ENCODE data around the gene RREB1.

The RREB1 gene

GRCh38 chr6:7201444-7201731, 93.6 kb downstream of the RREB1 start:
- no peak overlapping the region for H3K27ac ChIP-seq (ENCODE audit: insufficient read depth, low read length, poor library complexity, severe bottlenecking)
- no peaks in the 10 kb centered on the region for H3K27me3 ChIP-seq (replicated peaks; ENCODE audit: control insufficient read depth, insufficient read depth, low read length, poor library complexity, severe bottlenecking)
- H3K36me3 ChIP-seq (ENCODE audit: control insufficient read depth, insufficient read depth, low read length): peaks cover 17% of the 10 kb centered on the region
- no peaks in the 10 kb centered on the region for H3K9me3 ChIP-seq (ENCODE audit: control insufficient read depth, low read length)
- no peaks in the 10 kb centered on the region for H3K4me1 ChIP-seq (ENCODE audit: control insufficient read depth, insufficient read depth, low read length, poor library complexity, severe bottlenecking)
- no peak overlapping the region for H3K4me3 ChIP-seq (ENCODE audit: insufficient read depth, low read depth, low read length, poor library complexity, severe bottlenecking)
- no peak for DNase-seq

- Histone ChIP-seq H3K4me3 (ENCODE audit: insufficient read depth, low read depth, low read length, poor library complexity, severe bottlenecking) (no peak overlapping the region), H3K27ac (ENCODE audit: insufficient read depth, low read length, poor library complexity, severe bottlenecking) (no peak overlapping the region), H3K27me3 (replicated peaks; ENCODE audit: control insufficient read depth, insufficient read depth, low read length, poor library complexity, severe bottlenecking) (no peaks in the 10 kb centered on the region), H3K36me3 (ENCODE audit: control insufficient read depth, insufficient read depth, low read length) (peaks cover 15% of the 10 kb centered on the region), H3K9me3 (ENCODE audit: control insufficient read depth, low read length) (no peaks in the 10 kb centered on the region), H3K4me1 (ENCODE audit: control insufficient read depth, insufficient read depth, low read length, poor library complexity, severe bottlenecking) (no peaks in the 10 kb centered on the region)
- DNase-seq: no peak
Measured at GRCh38 chr6:7201732-7202541, 94.2 kb downstream of the RREB1 start.

- Histone ChIP-seq H3K27me3 (replicated peaks; ENCODE audit: control insufficient read depth, insufficient read depth, low read length, poor library complexity, severe bottlenecking) (no peaks in the 10 kb centered on the region), H3K27ac (ENCODE audit: insufficient read depth, low read length, poor library complexity, severe bottlenecking) (no peak overlapping the region), H3K9me3 (ENCODE audit: control insufficient read depth, low read length) (no peaks in the 10 kb centered on the region), H3K4me3 (ENCODE audit: insufficient read depth, low read depth, low read length, poor library complexity, severe bottlenecking) (no peak overlapping the region), H3K4me1 (ENCODE audit: control insufficient read depth, insufficient read depth, low read length, poor library complexity, severe bottlenecking) (no peaks in the 10 kb centered on the region), H3K36me3 (ENCODE audit: control insufficient read depth, insufficient read depth, low read length) (peaks cover 14% of the 10 kb centered on the region)
- DNase-seq: no peak
Measured at GRCh38 chr6:7202950-7203349, 95.2 kb downstream of the RREB1 start.

GRCh38 chr6:7203939-7204338, 96.2 kb downstream of the RREB1 start:
- Histone ChIP-seq H3K36me3 (ENCODE audit: control insufficient read depth, insufficient read depth, low read length) (peaks cover 19% of the 10 kb centered on the region), H3K4me1 (ENCODE audit: control insufficient read depth, insufficient read depth, low read length, poor library complexity, severe bottlenecking) (no peaks in the 10 kb centered on the region), H3K27me3 (replicated peaks; ENCODE audit: control insufficient read depth, insufficient read depth, low read length, poor library complexity, severe bottlenecking) (no peaks in the 10 kb centered on the region), H3K27ac (ENCODE audit: insufficient read depth, low read length, poor library complexity, severe bottlenecking) (no peak overlapping the region), H3K9me3 (ENCODE audit: control insufficient read depth, low read length) (no peaks in the 10 kb centered on the region), H3K4me3 (ENCODE audit: insufficient read depth, low read depth, low read length, poor library complexity, severe bottlenecking) (no peak overlapping the region)
- DNase-seq: no peak

- H3K27ac ChIP-seq (ENCODE audit: insufficient read depth, low read length, poor library complexity, severe bottlenecking): no peak overlapping the region
- no peaks in the 10 kb centered on the region for H3K27me3 ChIP-seq (replicated peaks; ENCODE audit: control insufficient read depth, insufficient read depth, low read length, poor library complexity, severe bottlenecking)
- no peak for DNase-seq
- no peaks in the 10 kb centered on the region for H3K9me3 ChIP-seq (ENCODE audit: control insufficient read depth, low read length)
- H3K36me3 ChIP-seq (ENCODE audit: control insufficient read depth, insufficient read depth, low read length): peaks cover 19% of the 10 kb centered on the region
- H3K4me1 ChIP-seq (ENCODE audit: control insufficient read depth, insufficient read depth, low read length, poor library complexity, severe bottlenecking): no peaks in the 10 kb centered on the region
- H3K4me3 ChIP-seq (ENCODE audit: insufficient read depth, low read depth, low read length, poor library complexity, severe bottlenecking): no peak overlapping the region
Measured at GRCh38 chr6:7204726-7205125, 97.0 kb downstream of the RREB1 start.

GRCh38 chr6:7207720-7208119, 100.0 kb downstream of the RREB1 start:
- H3K9me3 ChIP-seq (ENCODE audit: control insufficient read depth, low read length): no peaks in the 10 kb centered on the region
- no peaks in the 10 kb centered on the region for H3K27me3 ChIP-seq (replicated peaks; ENCODE audit: control insufficient read depth, insufficient read depth, low read length, poor library complexity, severe bottlenecking)
- no peaks in the 10 kb centered on the region for H3K4me1 ChIP-seq (ENCODE audit: control insufficient read depth, insufficient read depth, low read length, poor library complexity, severe bottlenecking)
- H3K4me3 ChIP-seq (ENCODE audit: insufficient read depth, low read depth, low read length, poor library complexity, severe bottlenecking): no peak overlapping the region
- H3K27ac ChIP-seq (ENCODE audit: insufficient read depth, low read length, poor library complexity, severe bottlenecking): no peak overlapping the region
- DNase-seq: no peak
- peaks cover 33% of the 10 kb centered on the region for H3K36me3 ChIP-seq (ENCODE audit: control insufficient read depth, insufficient read depth, low read length)

GRCh38 chr6:7213416-7213815, 105.7 kb downstream of the RREB1 start:
- H3K4me3 ChIP-seq (ENCODE audit: insufficient read depth, low read depth, low read length, poor library complexity, severe bottlenecking): no peak overlapping the region
- no peaks in the 10 kb centered on the region for H3K9me3 ChIP-seq (ENCODE audit: control insufficient read depth, low read length)
- no peaks in the 10 kb centered on the region for H3K4me1 ChIP-seq (ENCODE audit: control insufficient read depth, insufficient read depth, low read length, poor library complexity, severe bottlenecking)
- no peaks in the 10 kb centered on the region for H3K27me3 ChIP-seq (replicated peaks; ENCODE audit: control insufficient read depth, insufficient read depth, low read length, poor library complexity, severe bottlenecking)
- peaks cover 37% of the 10 kb centered on the region for H3K36me3 ChIP-seq (ENCODE audit: control insufficient read depth, insufficient read depth, low read length)
- no peak for DNase-seq
- H3K27ac ChIP-seq (ENCODE audit: insufficient read depth, low read length, poor library complexity, severe bottlenecking): no peak overlapping the region

GRCh38 chr6:7214468-7214867, 106.7 kb downstream of the RREB1 start:
- H3K4me3 ChIP-seq (ENCODE audit: insufficient read depth, low read depth, low read length, poor library complexity, severe bottlenecking): no peak overlapping the region
- no peak overlapping the region for H3K27ac ChIP-seq (ENCODE audit: insufficient read depth, low read length, poor library complexity, severe bottlenecking)
- peaks cover 40% of the 10 kb centered on the region for H3K36me3 ChIP-seq (ENCODE audit: control insufficient read depth, insufficient read depth, low read length)

GRCh38 chr6:7215131-7215530, 107.4 kb downstream of the RREB1 start:
- Histone ChIP-seq H3K9me3 (ENCODE audit: control insufficient read depth, low read length) (no peaks in the 10 kb centered on the region), H3K36me3 (ENCODE audit: control insufficient read depth, insufficient read depth, low read length) (peaks cover 44% of the 10 kb centered on the region), H3K4me3 (ENCODE audit: insufficient read depth, low read depth, low read length, poor library complexity, severe bottlenecking) (no peak overlapping the region), H3K4me1 (ENCODE audit: control insufficient read depth, insufficient read depth, low read length, poor library complexity, severe bottlenecking) (no peaks in the 10 kb centered on the region), H3K27me3 (replicated peaks; ENCODE audit: control insufficient read depth, insufficient read depth, low read length, poor library complexity, severe bottlenecking) (no peaks in the 10 kb centered on the region), H3K27ac (ENCODE audit: insufficient read depth, low read length, poor library complexity, severe bottlenecking) (no peak overlapping the region)
- no peak for DNase-seq

More at GRCh38 chr6:7214468-7214867, 106.7 kb downstream of the RREB1 start:
- no peaks in the 10 kb centered on the region for H3K9me3 ChIP-seq (ENCODE audit: control insufficient read depth, low read length)
- no peaks in the 10 kb centered on the region for H3K27me3 ChIP-seq (replicated peaks; ENCODE audit: control insufficient read depth, insufficient read depth, low read length, poor library complexity, severe bottlenecking)
- DNase-seq: no peak
- no peaks in the 10 kb centered on the region for H3K4me1 ChIP-seq (ENCODE audit: control insufficient read depth, insufficient read depth, low read length, poor library complexity, severe bottlenecking)

- DNase-seq: no peak
- H3K4me3 ChIP-seq (ENCODE audit: insufficient read depth, low read depth, low read length, poor library complexity, severe bottlenecking): no peak overlapping the region
- no peaks in the 10 kb centered on the region for H3K4me1 ChIP-seq (ENCODE audit: control insufficient read depth, insufficient read depth, low read length, poor library complexity, severe bottlenecking)
- H3K27me3 ChIP-seq (replicated peaks; ENCODE audit: control insufficient read depth, insufficient read depth, low read length, poor library complexity, severe bottlenecking): no peaks in the 10 kb centered on the region
- H3K9me3 ChIP-seq (ENCODE audit: control insufficient read depth, low read length): no peaks in the 10 kb centered on the region
- H3K27ac ChIP-seq (ENCODE audit: insufficient read depth, low read length, poor library complexity, severe bottlenecking): no peak overlapping the region
- H3K36me3 ChIP-seq (ENCODE audit: control insufficient read depth, insufficient read depth, low read length): peaks cover 44% of the 10 kb centered on the region
Measured at GRCh38 chr6:7215798-7216231, 108.1 kb downstream of the RREB1 start.

All from effector memory CD4-positive, alpha-beta T cell (primary cell).